ENCODE results near the gene TENM3.

DNA sequence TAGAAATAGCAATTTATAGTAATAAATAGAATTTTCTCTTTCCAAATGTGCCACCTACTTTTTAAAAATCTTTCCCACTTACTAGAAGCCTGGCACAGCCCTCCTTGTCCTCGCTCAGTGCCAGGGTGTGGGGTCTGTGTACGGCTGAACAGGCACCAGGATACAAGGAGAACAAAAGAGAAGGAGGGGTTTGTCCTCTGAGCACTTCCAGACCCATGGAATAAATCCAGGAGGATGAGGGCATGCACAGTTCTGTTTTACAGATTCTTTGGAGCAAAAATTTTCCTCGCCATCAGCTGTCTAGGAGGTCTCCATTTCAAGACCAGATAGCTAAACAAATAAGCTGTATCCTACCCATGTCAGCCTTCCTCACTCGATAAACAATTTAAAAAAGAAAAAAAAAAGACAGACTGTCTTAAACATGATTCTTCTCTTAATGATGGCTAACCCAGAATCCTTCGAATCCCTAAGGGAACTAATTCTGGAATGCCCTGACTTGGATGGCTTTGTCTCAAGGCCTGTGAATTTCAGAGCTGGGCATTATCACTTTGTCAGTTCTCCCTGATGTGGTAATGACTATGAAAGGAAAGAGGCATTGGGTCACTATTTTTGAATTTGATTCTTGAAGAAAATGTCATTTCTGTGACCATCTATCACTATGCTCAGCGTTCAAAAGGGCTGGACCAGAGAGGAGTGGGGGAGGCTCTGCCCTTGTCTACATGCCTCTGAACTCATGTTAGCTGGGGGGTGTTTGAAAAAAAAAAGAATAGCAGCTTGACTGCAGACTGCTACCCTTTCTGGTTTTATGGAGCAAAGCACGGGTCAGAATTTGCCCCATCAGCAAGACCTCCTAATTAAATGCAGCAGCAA, 523.0 kb downstream of the TENM3 start:
- TF ChIP-seq CHD2 (IDR thresholded peaks at IDR 0.05; ENCODE audit: borderline replicate concordance, low read depth, low read length) = no peak
- TF ChIP-seq, protein P1, sequence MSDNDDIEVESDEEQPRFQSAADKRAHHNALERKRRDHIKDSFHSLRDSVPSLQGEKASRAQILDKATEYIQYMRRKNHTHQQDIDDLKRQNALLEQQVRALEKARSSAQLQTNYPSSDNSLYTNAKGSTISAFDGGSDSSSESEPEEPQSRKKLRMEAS (IDR thresholded peaks at IDR 0.05; ENCODE audit: low read depth, low read length) = no peak
- TF ChIP-seq RAD21 (IDR thresholded peaks at IDR 0.05; ENCODE audit: insufficient read depth, low read depth, low read length) = no peak

All from GM12878 (cell line).